ENCODE measurements around the gene ASAP3. TPM values are rescaled to one million over a fixed set of nuclear protein-coding genes. Genes with fewer than 3 reads are reported as not detected.

The ASAP3 gene
- total RNA-seq, 1 experiment from 2014 or later: 12.1 TPM

GRCh38 chr1:23403735-23404486 is 80.1 kb downstream of the ASAP3 start:
- peak overlapping the region; percentile 21; the same call in 1 of the 2 replicates for H3K4me3 ChIP-seq (ENCODE audit: low read depth, low read length)
- H3K27ac Mint-ChIP-seq (ENCODE audit: unreplicated experiment): no peak overlapping the region
- BruUV-seq (replicated peaks): no TSS peak
- CTCF ChIA-PET: interaction anchor here (0.6 to 2.0 kb wide), 4 partner anchors 8 to 93 kb away, joined by 3 to 8 read pairs (median 3); partner anchors contain the start of gene HNRNPR
- H3K36me3 ChIP-seq (ENCODE audit: control insufficient read depth, insufficient read depth, low read length): no peaks in the 10 kb centered on the region; the same call in 1 of the 2 replicates
- 0 out of 2 replicates have a peak, but pooled peaks cover 7% of the 10 kb centered on the region for H3K4me1 ChIP-seq
- H3K27me3 Mint-ChIP-seq (ENCODE audit: insufficient read depth, unreplicated experiment): no peaks in the 10 kb centered on the region
- no peaks in the 10 kb centered on the region for H3K36me3 Mint-ChIP-seq (ENCODE audit: insufficient read depth, unreplicated experiment)
- POLR2A ChIA-PET: interaction anchor here (1.7 kb wide), 1 partner anchor 59 kb away, joined by 9 read pairs; the partner anchor contains the start of gene HNRNPR
- peak; percentile 80 to 84 for DNase-seq
- TF ChIP-seq CTCF (IDR thresholded peaks at IDR 0.05; ENCODE audit: insufficient read depth in 1 of 2, low read depth in 1 of 2, low read length in 1 of 2, severe bottlenecking in 1 of 2, unreplicated experiment in 1 of 2): peak; percentile 77 to 79
- H3K4me3 Mint-ChIP-seq (ENCODE audit: unreplicated experiment): peak overlapping the region; percentile 64
- no peaks in the 10 kb centered on the region for H3K9me3 ChIP-seq
- intact Hi-C loops (cut with micrococcal nuclease; ENCODE audit: unreplicated experiment): loop anchor here (1.0 to 10.0 kb wide), 3 partner anchors 36 to 92 kb away; partner anchors contain the start of gene HNRNPR
- no peaks in the 10 kb centered on the region for H3K27me3 ChIP-seq (replicated peaks; ENCODE audit: control insufficient read depth, insufficient read depth, low read length)
- no peaks in the 10 kb centered on the region for H3K9me3 Mint-ChIP-seq (ENCODE audit: unreplicated experiment)
- H3K4me1 Mint-ChIP-seq (ENCODE audit: low read depth, unreplicated experiment): peaks cover 8% of the 10 kb centered on the region

- Mint-ChIP-seq H3K4me3 (ENCODE audit: unreplicated experiment) (peak overlapping the region; percentile 64), H3K27ac (ENCODE audit: unreplicated experiment) (no peak overlapping the region), H3K36me3 (ENCODE audit: insufficient read depth, unreplicated experiment) (no peaks in the 10 kb centered on the region), H3K27me3 (ENCODE audit: insufficient read depth, unreplicated experiment) (no peaks in the 10 kb centered on the region), H3K9me3 (ENCODE audit: unreplicated experiment) (no peaks in the 10 kb centered on the region), H3K4me1 (ENCODE audit: low read depth, unreplicated experiment) (peaks cover 8% of the 10 kb centered on the region)
- Histone ChIP-seq H3K36me3 (ENCODE audit: control insufficient read depth, insufficient read depth, low read length) (no peaks in the 10 kb centered on the region; the same call in 1 of the 2 replicates), H3K9me3 (no peaks in the 10 kb centered on the region), H3K27me3 (replicated peaks; ENCODE audit: control insufficient read depth, insufficient read depth, low read length) (no peaks in the 10 kb centered on the region), H3K4me1 (0 out of 2 replicates have a peak, but pooled peaks cover 7% of the 10 kb centered on the region), H3K4me3 (ENCODE audit: low read depth, low read length) (no peak overlapping the region)
- ChIA-PET POLR2A (interaction anchor here (1.7 kb wide), 1 partner anchor 59 kb away, joined by 9 read pairs; the partner anchor contains the start of gene HNRNPR), CTCF (interaction anchor here (0.9 to 2.0 kb wide), 2 partner anchors 59 to 94 kb away, joined by 3 to 8 read pairs; partner anchors contain the start of gene HNRNPR)
- DNase-seq: no peak
- no peak for TF ChIP-seq CTCF (IDR thresholded peaks at IDR 0.05; ENCODE audit: insufficient read depth in 1 of 2, low read depth in 1 of 2, low read length in 1 of 2, severe bottlenecking in 1 of 2, unreplicated experiment in 1 of 2)
- BruUV-seq (replicated peaks): no TSS peak
- intact Hi-C loops (cut with micrococcal nuclease; ENCODE audit: unreplicated experiment): loop anchor here (5.0 to 10.0 kb wide), 2 partner anchors 59 to 91 kb away; partner anchors contain the start of gene HNRNPR
Observed at GRCh38 chr1:23403355-23403734, 80.6 kb downstream of the ASAP3 start.

GRCh38 chr1:23403038-23403336 is 81.0 kb downstream of the ASAP3 start:
- Histone ChIP-seq H3K4me1 (0 out of 2 replicates have a peak, but pooled peaks cover 7% of the 10 kb centered on the region), H3K36me3 (ENCODE audit: control insufficient read depth, insufficient read depth, low read length) (no peaks in the 10 kb centered on the region; the same call in 1 of the 2 replicates), H3K27me3 (replicated peaks; ENCODE audit: control insufficient read depth, insufficient read depth, low read length) (no peaks in the 10 kb centered on the region), H3K9me3 (no peaks in the 10 kb centered on the region), H3K4me3 (ENCODE audit: low read depth, low read length) (no peak overlapping the region)
- DNase-seq: no peak
- H3K9me3 Mint-ChIP-seq (ENCODE audit: unreplicated experiment): no peaks in the 10 kb centered on the region
- H3K4me3 Mint-ChIP-seq (ENCODE audit: unreplicated experiment): no peak overlapping the region
- H3K36me3 Mint-ChIP-seq (ENCODE audit: insufficient read depth, unreplicated experiment): no peaks in the 10 kb centered on the region
- H3K27me3 Mint-ChIP-seq (ENCODE audit: insufficient read depth, unreplicated experiment): no peaks in the 10 kb centered on the region
- no peak for TF ChIP-seq CTCF (IDR thresholded peaks at IDR 0.05; ENCODE audit: insufficient read depth in 1 of 2, low read depth in 1 of 2, low read length in 1 of 2, severe bottlenecking in 1 of 2, unreplicated experiment in 1 of 2)
- no TSS peak for BruUV-seq (replicated peaks)
- no peak overlapping the region for H3K27ac Mint-ChIP-seq (ENCODE audit: unreplicated experiment)
- ChIA-PET CTCF (interaction anchor here (0.7 to 1.1 kb wide), 2 partner anchors 35 to 37 kb away, joined by 3 read pairs; no protein-coding TSS in a partner anchor), POLR2A (interaction anchor here (1.7 kb wide), 1 partner anchor 58 kb away, joined by 9 read pairs; the partner anchor contains the start of gene HNRNPR)
- intact Hi-C loops (cut with micrococcal nuclease; ENCODE audit: unreplicated experiment): loop anchor here (5.0 to 10.0 kb wide), 2 partner anchors 58 to 91 kb away; partner anchors contain the start of gene HNRNPR
- peaks cover 8% of the 10 kb centered on the region for H3K4me1 Mint-ChIP-seq (ENCODE audit: low read depth, unreplicated experiment)
